Lung microvascular endothelial cell (primary cell): ENCODE measurements around the gene WWOX. TPM values are rescaled to one million over a fixed set of nuclear protein-coding genes. Genes with fewer than 3 reads are reported as not detected.
A peak's percentile ranks its signal among the peaks of the same experiment; 100 is the strongest.

Source experiments
- DNase-seq, 2 donors: peaks; one replicate each; pipeline versions ENCODE4 v3.0.0 to v3.0.0-alpha.2; 2010; ENCODE audit warnings: low read depth in 2 of 2
- total RNA-seq: library from RNA; depleted of rRNA; stranded (reverse); fragments of >200 nt; gene quantifications from 2 replicates; pipeline ENCODE4 v1.2.1, GENCODE V29; 2014

The WWOX gene
- total RNA-seq, 1 donor from 2014 or later, result 8.7 TPM

- no peak for DNase-seq
These were observed 362.2 kb downstream of the WWOX start for GRCh38 chr16:78461496-78462287.

GRCh38 chr16:78462288-78463208 is 363.1 kb downstream of the WWOX start:
- no peak for DNase-seq

GRCh38 chr16:78463591-78463990 is 364.1 kb downstream of the WWOX start:
- no peak for DNase-seq

- no peak for DNase-seq
These were observed 365.4 kb downstream of the WWOX start for GRCh38 chr16:78464833-78465232.

- no peak for DNase-seq
These were observed 366.3 kb downstream of the WWOX start for GRCh38 chr16:78465730-78466129.

GRCh38 chr16:78469787-78470186 is 370.3 kb downstream of the WWOX start:
- no peak for DNase-seq

- no peak for DNase-seq
These were observed 373.7 kb downstream of the WWOX start for GRCh38 chr16:78473031-78473699.

- DNase-seq, result no peak
These were observed 375.3 kb downstream of the WWOX start for GRCh38 chr16:78474762-78475161.

GRCh38 chr16:78476615-78477014 is 377.2 kb downstream of the WWOX start:
- DNase-seq, result no peak

- DNase-seq, result peak in 1 of 2 donors; percentile 1
These were observed 378.9 kb downstream of the WWOX start for GRCh38 chr16:78478267-78478861.

- DNase-seq, result no peak
These were observed 380.3 kb downstream of the WWOX start for GRCh38 chr16:78479723-78480122.

GRCh38 chr16:78480588-78480987 is 381.1 kb downstream of the WWOX start:
- DNase-seq, result no peak

- no peak for DNase-seq
These were observed 383.9 kb downstream of the WWOX start for GRCh38 chr16:78483124-78483992.

GRCh38 chr16:78484509-78485058 is 385.1 kb downstream of the WWOX start:
- no peak for DNase-seq

- DNase-seq, result no peak
These were observed 385.9 kb downstream of the WWOX start for GRCh38 chr16:78485188-78485916.

- no peak for DNase-seq
These were observed 386.4 kb downstream of the WWOX start for GRCh38 chr16:78485917-78486257.

- DNase-seq, result no peak
These were observed 388.0 kb downstream of the WWOX start for GRCh38 chr16:78487471-78487870.

GRCh38 chr16:78489072-78489471 is 389.6 kb downstream of the WWOX start:
- no peak for DNase-seq

GRCh38 chr16:78489631-78490030 is 390.2 kb downstream of the WWOX start:
- DNase-seq, result no peak

- no peak for DNase-seq
These were observed 391.0 kb downstream of the WWOX start for GRCh38 chr16:78490431-78490830.
